NOMO-1 treated with dmso at 0.1 percent for 144 hours (cell line): ENCODE measurements around the gene SVIL.
"Not testable (repeated sequence)": the region's sequence is repeated elsewhere in the genome, so short reads cannot be mapped to it uniquely, and the experiment has no call there.

ENCODE experiments used
- DNase-seq: peaks from one replicate; lab custom pipeline; 2025; ENCODE audit not compliant: unreplicated experiment; lab: John Stamatoyannopoulos, UW

Gene SVIL

DNA sequence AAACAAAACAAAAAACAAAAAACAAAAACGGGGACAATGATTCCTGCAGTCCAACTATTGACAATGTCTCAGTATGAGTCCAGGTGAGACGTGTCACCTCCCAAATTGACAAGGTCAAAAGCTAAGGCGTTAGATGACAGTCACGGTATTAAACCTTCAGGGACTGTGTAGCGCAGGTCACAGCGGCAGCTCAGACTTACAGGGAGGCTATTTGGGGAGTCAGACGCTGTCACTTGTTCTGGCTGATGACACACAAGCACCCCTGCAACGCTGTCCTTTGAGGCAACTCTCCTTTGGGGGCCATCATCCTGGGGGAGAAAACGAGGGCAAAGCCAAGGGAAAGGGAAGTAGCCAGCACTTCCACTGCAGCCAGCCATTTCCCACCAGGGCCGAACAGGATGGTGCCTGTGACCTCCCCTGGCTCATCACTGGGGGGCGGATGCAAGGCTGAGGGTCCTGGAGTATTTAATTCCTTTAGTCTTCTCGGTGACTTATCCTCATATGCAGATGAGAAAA is 55.3 kb downstream of the SVIL start:
- DNase-seq = no peak

DNA sequence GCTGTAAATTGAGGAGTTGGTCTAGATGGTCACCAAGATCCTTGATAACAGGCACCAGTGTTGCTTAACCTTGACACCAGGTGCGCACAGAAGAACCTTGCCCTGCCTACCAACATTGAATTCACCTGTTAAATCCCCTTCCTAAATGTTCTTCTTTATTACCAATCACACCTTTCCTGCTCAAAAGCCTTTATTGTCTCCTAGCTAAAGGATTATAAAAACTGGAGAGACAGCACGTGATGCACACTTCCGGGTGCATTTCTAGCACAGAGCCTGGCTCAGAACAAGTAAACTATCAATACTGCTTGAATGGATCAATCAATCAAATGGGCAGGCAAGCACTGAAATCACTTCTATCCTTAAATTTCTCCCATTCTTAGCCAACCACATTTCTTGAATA is 56.3 kb downstream of the SVIL start:
- DNase-seq = no peak

DNA sequence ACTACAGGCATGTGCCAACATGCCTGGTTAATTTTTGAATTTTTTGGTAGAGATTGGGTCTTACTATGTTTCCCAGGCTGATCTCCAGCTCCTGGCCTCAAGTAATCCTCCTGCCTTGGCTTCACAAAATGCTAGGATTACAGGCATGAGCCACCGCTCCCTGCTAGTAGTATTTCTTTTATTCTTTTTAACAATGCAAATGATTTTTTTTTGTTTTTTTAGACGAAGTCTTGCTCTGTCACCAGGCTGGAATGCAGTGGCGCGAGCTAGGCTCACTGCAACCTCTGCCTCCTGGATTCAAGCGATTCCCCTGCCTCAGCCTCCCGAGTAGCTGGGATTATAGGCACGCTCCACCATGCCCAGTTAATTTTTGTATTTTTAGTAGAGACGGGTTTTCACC is 58.1 kb downstream of the SVIL start:
- DNase-seq = no peak

DNA sequence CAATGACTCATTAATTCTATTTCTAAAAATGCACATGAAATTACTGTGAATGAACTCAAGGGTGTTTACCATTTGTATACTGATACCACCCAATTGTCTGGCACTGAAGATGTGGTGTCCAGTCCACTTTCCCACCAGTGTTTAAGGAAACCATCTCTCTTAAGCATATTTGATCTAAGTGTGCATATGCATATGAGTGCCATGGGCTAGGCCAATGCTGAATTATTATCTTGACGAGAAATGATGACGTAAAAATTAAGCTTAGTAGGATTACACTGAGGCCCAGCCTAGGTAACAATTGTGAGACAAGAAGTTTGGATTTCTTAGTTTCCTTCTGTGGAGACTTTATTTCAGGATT is 59.7 kb downstream of the SVIL start:
- DNase-seq = no peak

DNA sequence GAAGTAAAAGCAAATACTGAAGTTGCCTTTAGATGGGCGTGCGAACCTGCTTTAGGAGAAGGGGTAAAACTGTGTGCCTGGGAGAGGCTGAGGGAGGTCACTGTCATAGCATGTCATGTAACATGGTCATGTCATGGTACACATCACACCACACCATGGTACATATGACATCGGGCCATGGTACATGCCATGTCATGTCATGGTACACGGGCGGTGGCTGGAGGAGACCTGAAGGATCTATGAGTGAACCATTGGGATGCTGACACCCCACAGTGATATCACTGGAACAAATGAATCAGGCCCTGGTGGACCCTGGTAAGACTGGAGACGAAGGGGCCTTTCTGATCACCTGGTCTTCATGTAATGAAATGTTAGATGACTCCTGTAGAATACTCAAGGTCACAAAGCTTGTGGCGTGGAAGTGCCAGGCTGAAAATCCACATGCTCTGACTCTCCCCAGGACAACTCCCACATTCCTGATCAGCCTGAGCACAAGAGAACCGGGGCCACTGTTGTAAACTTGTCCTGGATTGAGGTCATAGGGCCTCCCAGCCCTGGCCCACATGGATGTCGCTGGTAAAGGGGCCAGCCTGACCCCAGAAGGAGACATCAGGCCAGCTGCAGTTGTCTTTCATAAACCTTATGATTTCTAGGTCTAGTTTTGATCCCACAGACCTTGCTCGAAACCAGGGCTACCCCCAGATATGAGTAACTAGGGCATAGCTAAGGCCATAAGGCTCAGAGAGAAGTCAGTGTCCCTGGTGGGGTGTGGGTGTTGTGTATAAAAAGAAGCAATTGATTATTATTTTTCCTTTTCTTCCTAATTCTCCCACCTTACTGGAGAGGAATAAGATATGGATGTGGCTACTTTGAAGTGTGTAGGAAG is 60.3 kb downstream of the SVIL start:
- DNase-seq = not testable (repeated sequence)

- DNase-seq = not testable (repeated sequence)
These were observed 64.5 kb downstream of the SVIL start for GRCh38 chr10:29570248-29570647.

DNA sequence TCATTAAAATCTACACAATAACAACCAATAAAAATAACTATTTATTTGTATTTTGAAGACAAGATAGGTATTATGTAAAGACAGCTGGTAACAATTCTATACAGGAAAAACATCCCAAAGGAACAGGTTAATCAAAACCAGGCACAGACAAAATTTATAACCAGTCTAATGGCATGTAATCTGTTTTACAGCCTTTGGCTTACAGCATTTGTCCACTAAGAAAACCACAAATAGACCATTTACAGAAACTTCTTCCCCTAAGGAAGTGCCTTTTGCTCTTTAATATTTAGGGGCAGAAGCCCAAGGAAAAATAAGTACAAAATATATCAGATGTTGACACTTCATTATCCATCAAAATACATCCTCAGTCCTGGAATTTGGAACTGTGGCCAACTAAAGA is 65.0 kb downstream of the SVIL start:
- no peak for DNase-seq

DNA sequence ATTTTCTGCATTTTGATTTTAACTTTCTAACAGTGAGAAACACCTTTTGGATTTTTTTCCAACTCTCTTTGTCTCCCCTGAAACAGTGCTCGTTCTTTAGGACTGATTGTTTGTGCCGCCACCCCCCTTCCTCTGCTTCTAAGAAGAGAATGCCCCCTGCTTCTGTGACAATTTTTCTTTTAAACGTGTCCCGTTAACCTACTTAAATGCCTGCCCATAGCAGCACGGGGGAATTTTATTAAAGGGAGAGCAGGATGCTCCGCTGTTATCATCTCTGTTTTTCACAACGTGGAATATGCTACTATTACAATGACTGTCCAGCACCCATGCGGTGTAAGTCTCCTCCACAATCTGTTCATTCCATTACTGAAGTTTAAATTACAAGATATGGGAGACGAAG is 67.8 kb downstream of the SVIL start:
- no peak for DNase-seq

GRCh38 chr10:29566209-29566608 is 68.6 kb downstream of the SVIL start:
- not testable (repeated sequence) for DNase-seq

DNA sequence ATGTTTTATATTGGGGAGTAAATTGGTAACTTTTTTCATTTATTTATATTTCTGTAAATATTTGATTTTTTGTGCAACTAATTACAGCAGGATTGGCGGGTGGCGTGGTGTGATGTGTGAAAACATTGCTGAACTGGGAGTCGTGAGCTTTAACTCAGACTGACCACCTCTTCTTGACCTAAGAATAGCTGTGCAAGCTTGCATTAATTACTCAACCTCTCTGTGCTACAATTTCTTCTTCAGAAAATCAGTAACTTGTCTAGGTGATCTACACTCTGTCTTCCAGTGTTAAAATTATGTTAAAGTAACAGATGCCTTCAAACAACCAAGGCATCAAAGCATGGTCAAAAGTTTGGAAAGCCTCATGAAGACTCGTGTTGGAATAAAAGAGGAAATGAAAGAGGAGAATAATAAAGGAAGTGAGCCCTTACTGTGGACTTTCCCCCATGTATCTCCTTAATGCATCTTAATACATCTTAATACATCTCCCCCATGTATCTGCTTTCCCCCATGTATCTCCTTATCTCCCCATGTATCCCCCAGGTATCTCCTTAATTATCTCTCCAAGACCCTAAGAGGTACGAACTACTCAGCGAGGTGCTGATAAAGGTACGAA is 71.2 kb downstream of the SVIL start:
- peak; percentile 12 for DNase-seq

DNA sequence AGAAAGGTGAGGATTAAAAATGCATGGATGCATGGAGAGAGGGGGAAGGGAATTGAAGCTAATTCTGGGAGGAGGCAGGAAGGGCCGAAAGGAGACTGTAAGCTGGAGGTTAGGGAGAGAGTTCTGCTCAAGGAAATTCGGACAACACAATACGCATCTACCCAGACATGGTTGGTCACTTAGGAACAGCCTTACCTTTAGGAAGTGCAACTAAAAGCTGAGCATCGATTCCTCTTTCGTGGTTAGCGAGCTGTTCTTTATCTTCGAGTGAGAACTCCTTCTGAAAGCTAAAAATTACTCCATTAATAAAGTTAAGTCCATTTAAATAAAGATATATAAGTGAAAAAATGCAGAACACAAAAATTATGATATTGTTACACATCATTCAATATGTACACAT is 71.8 kb downstream of the SVIL start:
- DNase-seq = not testable (repeated sequence)

DNA sequence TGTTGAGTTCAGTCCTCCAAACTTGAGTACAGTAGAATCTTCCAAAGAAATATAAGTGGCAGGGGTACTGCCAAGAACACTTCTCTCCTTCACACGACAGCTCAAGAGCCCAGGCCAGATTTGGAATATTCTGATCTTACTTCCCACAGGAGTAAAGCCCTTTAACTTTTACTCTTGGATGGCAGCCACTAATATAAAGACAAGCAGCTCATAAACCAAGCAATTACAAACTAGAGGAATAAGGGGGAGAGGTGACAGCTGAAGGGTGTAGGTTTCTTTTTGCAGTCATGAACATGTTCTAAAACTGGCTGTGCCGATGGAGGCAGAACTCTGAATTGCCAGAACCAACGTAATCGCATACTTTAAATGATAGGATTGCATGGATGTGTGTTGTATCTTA is 74.8 kb downstream of the SVIL start:
- DNase-seq = no peak

DNA sequence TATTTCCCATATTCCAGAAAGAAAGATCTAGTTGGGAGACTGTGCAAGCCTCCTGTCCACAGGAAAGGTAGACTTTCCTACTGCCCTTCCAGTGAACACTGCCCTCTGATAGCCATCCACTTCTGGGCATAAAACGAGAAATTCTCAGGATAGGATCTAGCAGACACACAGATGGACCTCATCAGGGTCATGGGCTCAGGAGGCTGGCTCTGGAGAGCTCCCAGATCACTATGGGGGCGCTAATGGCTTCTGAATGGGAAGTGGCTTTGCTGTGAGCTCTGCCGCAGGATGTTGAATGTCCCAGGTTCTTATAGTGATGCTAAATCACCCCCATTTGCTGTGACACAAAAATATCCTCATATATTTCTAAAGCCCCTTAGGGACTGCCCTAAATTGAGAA is 77.1 kb downstream of the SVIL start:
- DNase-seq = no peak

DNA sequence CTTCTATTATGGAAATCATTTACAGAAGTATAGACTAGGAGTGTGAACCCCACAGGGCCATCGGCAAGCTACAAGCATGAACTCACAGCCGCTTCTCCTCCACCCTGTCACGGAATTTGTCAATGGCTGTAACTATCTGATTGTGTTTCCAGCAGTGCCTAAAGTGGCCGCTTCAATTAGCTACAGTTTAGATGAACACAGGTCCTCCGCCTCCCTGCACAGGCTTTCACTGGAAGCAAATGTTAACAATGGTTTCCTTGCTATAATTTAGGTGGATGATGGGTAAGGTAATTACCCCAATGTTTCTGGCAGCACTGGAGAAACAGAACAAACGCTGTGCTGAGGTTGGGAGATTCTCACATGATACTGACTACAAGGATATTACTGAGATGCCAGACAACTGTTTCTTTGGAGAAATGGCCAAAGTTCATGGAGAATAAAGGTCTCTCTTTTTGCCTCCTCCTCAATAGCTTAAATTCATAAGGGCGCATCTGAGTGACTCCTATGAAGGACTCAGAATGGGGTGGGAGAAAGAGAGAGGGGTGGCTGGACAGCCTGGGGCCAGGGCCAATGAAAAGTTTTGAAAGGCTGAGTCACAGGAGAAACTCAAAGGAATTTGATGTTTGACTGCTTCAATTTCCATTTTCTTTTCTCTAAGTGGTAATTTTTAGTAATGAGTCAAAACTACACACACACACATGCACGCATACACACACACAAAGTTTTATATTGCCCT is 78.9 kb downstream of the SVIL start:
- no peak for DNase-seq

- DNase-seq = no peak
These were observed 79.6 kb downstream of the SVIL start for GRCh38 chr10:29555091-29555745.

DNA sequence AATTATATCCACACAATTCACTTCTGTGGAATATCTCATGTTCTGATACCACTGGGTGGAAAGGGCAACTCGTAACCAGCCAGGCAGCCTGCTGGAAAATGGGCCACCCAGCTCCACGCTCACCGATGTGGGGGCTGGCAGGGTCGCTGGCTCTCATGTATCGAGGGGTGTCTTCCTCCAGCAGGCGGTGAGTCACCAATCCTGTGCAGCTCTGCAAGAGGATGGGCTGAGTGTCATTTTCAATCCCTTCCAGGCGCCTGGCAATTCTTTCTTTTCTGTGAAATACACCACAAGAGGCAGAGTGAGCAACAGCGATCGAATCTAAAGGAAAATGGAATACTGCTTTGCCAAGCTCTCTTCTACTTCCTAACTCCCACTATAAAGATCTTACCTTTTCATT is 80.1 kb downstream of the SVIL start:
- no peak for DNase-seq

GRCh38 chr10:29553544-29554250 is 81.1 kb downstream of the SVIL start:
- no peak for DNase-seq

DNA sequence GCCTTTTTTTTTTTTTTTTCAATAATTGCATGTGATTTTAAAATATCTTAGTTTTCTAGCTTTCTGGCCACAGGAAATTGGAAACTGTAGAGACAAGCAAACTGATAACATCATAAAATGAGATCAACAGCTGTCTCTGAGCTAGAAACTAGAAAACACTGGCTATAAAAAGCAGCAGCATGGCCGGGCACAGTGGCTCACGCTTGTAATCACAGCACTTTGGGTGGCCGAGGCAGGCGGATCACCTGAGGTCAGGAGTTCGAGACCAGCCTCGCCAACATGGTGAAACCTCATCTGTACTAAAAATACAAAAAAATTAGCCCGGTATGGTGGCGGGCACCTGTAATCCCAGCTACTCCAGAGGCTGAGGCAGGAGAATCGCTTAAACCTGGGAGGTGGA is 81.7 kb downstream of the SVIL start:
- DNase-seq = not testable (repeated sequence)

GRCh38 chr10:29549493-29549892 is 85.3 kb downstream of the SVIL start:
- not testable (repeated sequence) for DNase-seq

DNA sequence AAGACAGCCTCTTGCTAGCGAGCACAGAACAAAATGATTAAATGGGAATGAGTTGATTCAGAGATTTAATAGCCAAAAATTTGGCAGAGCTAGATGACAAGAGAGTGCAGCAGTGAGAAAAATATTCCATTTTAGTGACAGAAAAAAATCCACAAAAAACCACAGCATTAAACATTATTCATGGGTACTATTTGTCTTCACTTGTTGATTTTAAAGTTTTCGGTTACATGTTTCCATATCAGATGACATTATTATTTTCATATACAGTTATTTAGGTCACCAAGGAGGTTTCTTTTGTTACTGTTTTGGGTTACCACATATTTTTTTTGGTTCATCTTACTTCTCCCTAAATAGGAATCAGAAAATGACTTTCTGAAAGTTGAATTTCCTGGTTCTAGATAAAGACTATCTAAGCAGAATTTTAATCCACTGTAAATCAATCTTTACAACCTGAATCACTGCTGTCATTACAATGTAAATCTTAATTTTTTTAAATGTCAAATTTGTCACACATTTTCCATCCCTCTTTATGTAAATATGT is 87.9 kb downstream of the SVIL start:
- DNase-seq = no peak
